Measurements from ENCODE around the gene RGMA. TPM values are rescaled to one million over a fixed set of nuclear protein-coding genes. Genes with fewer than 3 reads are reported as not detected.

Gene RGMA
- total RNA-seq, 1 experiment from 2014 or later, result 1.3 TPM

DNA sequence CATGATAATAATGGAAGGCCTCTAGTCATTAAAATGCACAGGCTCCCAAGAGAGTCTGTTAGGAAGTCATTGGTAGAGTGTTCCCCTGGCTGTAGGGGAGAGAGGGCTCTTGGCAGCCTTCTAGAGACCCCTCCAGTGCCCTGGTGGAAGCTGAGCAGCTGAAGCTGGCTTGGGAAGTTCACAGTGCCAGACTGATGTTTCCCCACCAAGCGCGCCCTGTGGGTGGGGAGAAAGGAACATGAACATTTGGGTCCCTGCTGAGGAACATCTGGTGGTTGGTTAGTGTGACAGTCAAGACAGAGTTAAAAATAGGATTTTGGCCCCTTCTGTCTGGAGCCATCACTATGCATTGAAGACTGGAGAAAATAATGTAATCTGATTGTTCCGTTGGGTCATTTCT, 37.1 kb upstream of the RGMA start:
- Histone ChIP-seq H3K27me3 (ENCODE audit: low read length) (peaks cover 74% of the 10 kb centered on the region), H3K9me3 (ENCODE audit: low read length) (no peaks in the 10 kb centered on the region), H3K9ac (ENCODE audit: low read length) (no peak overlapping the region), H3K9me2 (replicated peaks; ENCODE audit: low read length) (no peaks in the 10 kb centered on the region), H3K36me3 (ENCODE audit: low read depth, low read length) (no peaks in the 10 kb centered on the region), H4K20me1 (ENCODE audit: low read length) (no peaks in the 10 kb centered on the region), H3K27ac (ENCODE audit: low read length) (no peak overlapping the region), H3K79me2 (ENCODE audit: low read length) (no peaks in the 10 kb centered on the region), H3K4me3 (ENCODE audit: low read length) (no peak overlapping the region), H3F3A (ENCODE audit: low read length, unreplicated experiment) (no peaks in the 10 kb centered on the region), H3K4me2 (ENCODE audit: low read length) (no peak overlapping the region), H2AFZ (ENCODE audit: low read length) (no peak overlapping the region), H3K4me1 (ENCODE audit: insufficient read depth, low read length) (no peaks in the 10 kb centered on the region)
- ChIA-PET CTCF (no interaction called here), POLR2A (ENCODE audit: unreplicated experiment) (no interaction called here)
- intact Hi-C loops (cut with micrococcal nuclease), result no loop called here
- BruUV-seq (replicated peaks), result no TSS peak
- TF ChIP-seq, protein P1, sequence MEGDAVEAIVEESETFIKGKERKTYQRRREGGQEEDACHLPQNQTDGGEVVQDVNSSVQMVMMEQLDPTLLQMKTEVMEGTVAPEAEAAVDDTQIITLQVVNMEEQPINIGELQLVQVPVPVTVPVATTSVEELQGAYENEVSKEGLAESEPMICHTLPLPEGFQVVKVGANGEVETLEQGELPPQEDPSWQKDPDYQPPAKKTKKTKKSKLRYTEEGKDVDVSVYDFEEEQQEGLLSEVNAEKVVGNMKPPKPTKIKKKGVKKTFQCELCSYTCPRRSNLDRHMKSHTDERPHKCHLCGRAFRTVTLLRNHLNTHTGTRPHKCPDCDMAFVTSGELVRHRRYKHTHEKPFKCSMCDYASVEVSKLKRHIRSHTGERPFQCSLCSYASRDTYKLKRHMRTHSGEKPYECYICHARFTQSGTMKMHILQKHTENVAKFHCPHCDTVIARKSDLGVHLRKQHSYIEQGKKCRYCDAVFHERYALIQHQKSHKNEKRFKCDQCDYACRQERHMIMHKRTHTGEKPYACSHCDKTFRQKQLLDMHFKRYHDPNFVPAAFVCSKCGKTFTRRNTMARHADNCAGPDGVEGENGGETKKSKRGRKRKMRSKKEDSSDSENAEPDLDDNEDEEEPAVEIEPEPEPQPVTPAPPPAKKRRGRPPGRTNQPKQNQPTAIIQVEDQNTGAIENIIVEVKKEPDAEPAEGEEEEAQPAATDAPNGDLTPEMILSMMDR (conservative IDR thresholded peaks at IDR 0.05; ENCODE audit: low read depth, low read length), result no peak
- TF ChIP-seq EZH2 (IDR thresholded peaks at IDR 0.05; ENCODE audit: low read length, unreplicated experiment), result no peak
- no peak for TF ChIP-seq EZH2phosphoT487 (IDR thresholded peaks at IDR 0.05; ENCODE audit: borderline replicate concordance, low read length)
- DNase-seq (no peak), ATAC-seq (no peak)

- POLR2A ChIA-PET (ENCODE audit: unreplicated experiment), result no interaction called here
- CTCF ChIA-PET, result no interaction called here
- no TSS peak for BruUV-seq (replicated peaks)
- Histone ChIP-seq H3K27me3 (ENCODE audit: low read length) (peaks cover 67% of the 10 kb centered on the region), H3F3A (ENCODE audit: low read length, unreplicated experiment) (no peaks in the 10 kb centered on the region), H4K20me1 (ENCODE audit: low read length) (no peaks in the 10 kb centered on the region), H3K9me2 (replicated peaks; ENCODE audit: low read length) (no peaks in the 10 kb centered on the region), H3K79me2 (ENCODE audit: low read length) (no peaks in the 10 kb centered on the region), H3K9me3 (ENCODE audit: low read length) (no peaks in the 10 kb centered on the region), H3K4me3 (ENCODE audit: low read length) (no peak overlapping the region), H2AFZ (ENCODE audit: low read length) (no peak overlapping the region), H3K4me1 (ENCODE audit: insufficient read depth, low read length) (no peaks in the 10 kb centered on the region), H3K27ac (ENCODE audit: low read length) (no peak overlapping the region), H3K36me3 (ENCODE audit: low read depth, low read length) (no peaks in the 10 kb centered on the region), H3K9ac (ENCODE audit: low read length) (no peak overlapping the region), H3K4me2 (ENCODE audit: low read length) (no peak overlapping the region)
- TF ChIP-seq EZH2 (IDR thresholded peaks at IDR 0.05; ENCODE audit: low read length, unreplicated experiment) (no peak), EZH2phosphoT487 (IDR thresholded peaks at IDR 0.05; ENCODE audit: borderline replicate concordance, low read length) (no peak)
- TF ChIP-seq, protein P1 (conservative IDR thresholded peaks at IDR 0.05; ENCODE audit: low read depth, low read length), result no peak
- no peak for DNase-seq
- intact Hi-C loops (cut with micrococcal nuclease), result no loop called here
- ATAC-seq, result no peak
Observed at GRCh38 chr15:93124126-93124525, 35.1 kb upstream of the RGMA start.

DNA sequence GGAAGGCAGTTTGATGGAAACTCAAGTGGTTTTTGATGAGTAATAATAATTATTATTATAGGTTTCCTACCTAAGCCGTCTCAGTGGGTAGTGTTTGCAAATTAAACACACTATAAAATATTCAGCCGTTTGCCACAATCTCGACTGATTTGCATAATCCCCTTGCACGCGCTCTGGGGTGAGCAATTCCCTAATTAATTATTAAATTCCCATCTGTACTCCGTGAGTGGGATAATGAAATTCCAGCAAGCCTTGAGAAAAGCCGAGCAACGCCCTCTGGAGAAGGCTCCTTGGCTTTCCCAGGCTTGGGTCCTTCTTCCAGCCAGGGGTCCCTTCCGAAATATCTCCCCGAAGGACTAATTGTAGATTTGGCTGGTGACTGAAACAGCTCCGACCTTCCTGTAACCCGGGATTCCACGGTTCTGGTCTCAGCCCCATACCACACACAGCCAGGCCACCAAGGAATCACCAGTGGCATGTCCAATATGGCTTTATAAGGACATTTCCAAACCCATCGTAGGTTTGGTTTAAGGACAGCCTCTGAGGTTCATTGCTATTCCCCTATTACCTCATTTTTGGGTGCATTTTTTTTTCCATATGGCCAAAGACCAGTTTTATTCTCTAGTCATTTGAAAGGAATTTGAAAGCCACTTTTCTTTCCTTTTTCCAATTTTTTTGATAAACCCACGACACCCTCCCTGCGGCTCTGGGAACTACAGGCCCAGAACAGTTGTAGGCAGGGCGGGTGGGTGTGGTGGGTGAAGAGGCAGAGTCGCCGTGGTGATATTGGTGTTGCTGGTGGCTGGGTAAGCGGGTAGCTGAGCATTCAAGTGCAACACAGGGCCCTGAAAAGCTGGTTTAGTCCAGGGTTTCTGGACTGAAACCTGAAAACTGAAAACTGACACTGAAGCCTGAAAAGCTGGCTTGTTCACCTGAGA, 33.2 kb upstream of the RGMA start:
- POLR2A ChIA-PET (ENCODE audit: unreplicated experiment), result no interaction called here
- Histone ChIP-seq H3K9ac (ENCODE audit: low read length) (no peak overlapping the region), H3K4me3 (ENCODE audit: low read length) (no peak overlapping the region), H3K9me3 (ENCODE audit: low read length) (no peaks in the 10 kb centered on the region), H3K4me2 (ENCODE audit: low read length) (no peak overlapping the region), H3K27ac (ENCODE audit: low read length) (no peak overlapping the region), H4K20me1 (ENCODE audit: low read length) (no peaks in the 10 kb centered on the region), H3K4me1 (ENCODE audit: insufficient read depth, low read length) (no peaks in the 10 kb centered on the region), H3K9me2 (replicated peaks; ENCODE audit: low read length) (no peaks in the 10 kb centered on the region), H3K27me3 (ENCODE audit: low read length) (peaks cover 69% of the 10 kb centered on the region), H3K79me2 (ENCODE audit: low read length) (no peaks in the 10 kb centered on the region), H3K36me3 (ENCODE audit: low read depth, low read length) (no peaks in the 10 kb centered on the region), H3F3A (ENCODE audit: low read length, unreplicated experiment) (no peaks in the 10 kb centered on the region), H2AFZ (ENCODE audit: low read length) (no peak overlapping the region)
- no TSS peak for BruUV-seq (replicated peaks)
- CTCF ChIA-PET, result no interaction called here
- intact Hi-C loops (cut with micrococcal nuclease), result no loop called here
- no peak for TF ChIP-seq EZH2phosphoT487 (IDR thresholded peaks at IDR 0.05; ENCODE audit: borderline replicate concordance, low read length)
- TF ChIP-seq, protein P1 (conservative IDR thresholded peaks at IDR 0.05; ENCODE audit: low read depth, low read length), result no peak
- no peak for TF ChIP-seq EZH2 (IDR thresholded peaks at IDR 0.05; ENCODE audit: low read length, unreplicated experiment)
- ATAC-seq, result no peak
- DNase-seq, result no peak

All from PC-3 (cell line).